HG02852 (cell line): ENCODE data around the gene SFRP4.
A peak's percentile ranks its signal among the peaks of the same experiment; 100 is the strongest.
"Not testable (repeated sequence)": the region's sequence is repeated elsewhere in the genome, so short reads cannot be mapped to it uniquely, and the experiment has no call there.

ENCODE experiments used
- ATAC-seq: cut with Tn5 transposase; IDR thresholded peaks from one replicate; pipeline ENCODE4 v1.9.1; 2021; ENCODE audit warnings: mild to moderate bottlenecking, moderate library complexity; ENCODE audit not compliant: unreplicated experiment

The SFRP4 gene

DNA sequence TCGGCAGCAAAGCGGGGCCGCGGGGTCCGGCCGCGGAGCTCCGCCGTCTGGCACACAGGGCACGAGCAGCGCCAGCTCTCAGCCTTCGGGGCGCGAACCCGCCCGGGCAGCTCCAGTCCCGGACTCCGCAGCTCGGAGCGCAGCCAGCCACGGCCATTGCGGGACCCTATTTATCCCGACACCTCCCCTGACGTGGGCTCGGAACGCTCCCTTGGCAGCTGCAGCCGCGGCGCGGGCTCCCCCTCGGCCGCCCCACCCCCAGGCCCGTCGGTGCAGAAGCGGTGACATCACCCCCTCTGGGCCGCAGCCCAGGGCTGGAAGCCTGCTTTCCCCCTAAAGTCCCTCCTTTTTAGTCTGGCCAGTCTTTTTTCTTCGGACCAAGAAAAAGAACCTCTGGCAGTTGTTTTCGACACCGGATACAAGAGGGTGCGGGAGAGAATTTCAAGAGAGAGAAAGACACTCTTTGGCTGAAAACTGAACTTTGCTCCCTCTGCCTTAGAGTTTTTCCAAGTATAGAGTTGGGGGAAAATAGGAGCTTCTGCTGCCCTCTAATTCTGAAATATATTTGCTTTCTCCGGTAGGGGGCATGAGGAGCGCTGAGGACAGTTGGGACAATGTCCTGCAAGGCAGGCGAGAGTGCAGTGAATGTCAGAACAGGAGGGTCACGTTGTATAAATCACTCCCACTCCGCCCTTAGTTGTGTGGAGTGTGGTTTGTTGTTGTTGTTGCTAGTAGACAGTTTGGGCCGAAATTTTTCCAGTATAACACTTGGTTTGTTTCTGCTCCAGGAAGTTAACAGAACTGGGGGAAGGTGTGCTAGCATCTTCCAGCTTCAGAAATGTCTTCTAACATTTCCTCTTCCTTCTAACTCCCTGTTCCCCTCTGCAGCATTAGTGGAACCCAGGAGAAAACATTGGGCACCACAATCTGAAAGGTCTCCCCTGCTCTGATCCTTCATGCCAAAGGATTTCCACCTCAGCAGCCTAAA, at the start of gene SFRP4:
SFRP4 (minus strand) TSS at position 145 of the 988 bp plus-strand sequence. CDS start 280 bp downstream, outside the sequence.
- no peak for ATAC-seq

DNA sequence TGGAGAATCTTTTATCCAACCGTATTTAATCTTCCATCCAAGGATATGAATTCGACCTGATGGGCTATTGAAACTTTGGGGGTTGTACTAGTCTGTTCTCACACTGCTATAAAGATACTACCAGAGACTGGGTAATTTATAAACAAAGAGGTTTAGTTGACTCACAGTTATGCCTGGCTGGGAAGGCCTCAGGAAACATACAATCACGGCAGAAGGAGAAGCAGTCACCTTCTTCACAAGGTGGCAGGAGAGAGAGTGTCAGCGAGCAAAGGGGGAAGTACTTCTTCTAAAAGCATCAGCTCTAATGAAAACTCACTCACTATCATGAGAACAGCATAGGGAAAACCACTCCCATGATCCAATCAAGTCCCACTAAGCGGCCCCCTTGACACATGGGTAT, 47.6 kb upstream of the SFRP4 start:
- no peak for ATAC-seq

DNA sequence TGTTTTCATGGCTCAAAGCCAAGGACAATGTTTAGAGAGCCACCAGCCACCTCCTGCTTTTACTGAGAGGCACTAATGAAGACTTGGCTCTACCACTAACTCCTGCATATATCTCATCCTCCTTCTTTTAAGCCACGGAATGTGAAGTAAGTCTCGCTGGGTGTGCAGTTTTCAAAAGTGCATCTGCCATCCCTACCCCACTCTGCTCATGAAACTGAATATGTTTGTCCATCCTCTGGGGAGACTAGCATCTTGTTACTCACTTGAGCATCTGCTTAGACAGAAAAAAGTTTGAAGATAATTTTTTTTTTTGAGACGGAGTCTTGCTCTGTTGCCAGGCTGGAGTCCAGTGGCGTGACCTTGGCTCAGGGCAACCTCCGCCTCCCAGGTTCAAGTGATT, 44.6 kb upstream of the SFRP4 start:
- ATAC-seq, result no peak

DNA sequence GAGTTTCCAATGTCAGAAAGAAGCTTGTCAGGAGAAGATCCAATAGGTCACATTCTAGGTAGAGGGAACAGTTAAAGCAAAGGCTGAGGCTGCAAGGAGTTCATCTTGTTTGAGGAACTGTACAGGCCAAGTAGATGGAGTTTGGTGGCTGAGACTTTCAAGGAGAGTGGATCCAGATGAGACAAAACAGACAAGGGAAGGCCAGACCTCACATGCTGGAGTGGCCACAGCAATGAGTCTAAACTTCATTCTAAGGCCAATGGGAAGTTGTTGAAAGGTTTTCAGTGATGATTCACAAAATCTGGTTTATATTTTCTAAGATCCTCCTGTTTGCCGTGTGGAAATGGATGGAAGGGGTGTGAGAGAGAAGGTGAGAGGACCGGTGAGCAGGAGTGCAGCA, 43.9 kb upstream of the SFRP4 start:
- ATAC-seq, result no peak

DNA sequence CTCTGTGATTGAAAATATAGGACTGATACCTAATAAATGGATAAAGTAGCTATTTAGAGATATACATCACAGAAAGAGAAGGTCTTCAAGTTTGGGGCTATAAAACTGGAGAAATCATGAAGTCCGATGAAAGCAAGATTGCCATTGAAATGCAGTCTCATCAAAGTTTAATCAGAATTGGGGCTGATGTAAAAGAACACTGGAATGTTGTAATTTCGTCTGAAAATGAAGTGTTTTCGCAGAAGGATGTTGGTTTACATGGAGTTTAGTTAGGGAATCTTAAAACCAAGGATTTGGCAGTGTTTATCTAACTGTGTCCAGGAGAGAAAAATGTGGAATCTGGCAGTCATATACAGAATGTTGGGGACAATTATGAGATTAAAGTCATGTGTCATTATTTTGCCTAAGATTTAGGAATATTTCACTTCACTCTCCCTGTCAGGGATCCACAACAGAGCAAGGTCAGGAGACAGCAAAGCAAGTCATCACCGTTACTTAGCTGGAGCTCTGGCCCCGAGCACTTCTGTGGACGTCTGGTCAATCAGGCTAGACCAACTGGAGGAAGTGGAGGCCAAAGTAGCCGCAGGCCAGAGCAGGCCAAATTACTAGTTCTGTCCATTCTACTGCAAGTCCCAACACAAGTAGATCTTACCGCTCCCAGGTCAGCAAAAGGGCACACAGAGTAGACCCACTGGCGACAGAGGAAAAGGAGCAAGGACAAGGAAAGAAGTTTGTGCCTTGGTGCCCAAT, 40.8 kb upstream of the SFRP4 start:
- ATAC-seq, result no peak

DNA sequence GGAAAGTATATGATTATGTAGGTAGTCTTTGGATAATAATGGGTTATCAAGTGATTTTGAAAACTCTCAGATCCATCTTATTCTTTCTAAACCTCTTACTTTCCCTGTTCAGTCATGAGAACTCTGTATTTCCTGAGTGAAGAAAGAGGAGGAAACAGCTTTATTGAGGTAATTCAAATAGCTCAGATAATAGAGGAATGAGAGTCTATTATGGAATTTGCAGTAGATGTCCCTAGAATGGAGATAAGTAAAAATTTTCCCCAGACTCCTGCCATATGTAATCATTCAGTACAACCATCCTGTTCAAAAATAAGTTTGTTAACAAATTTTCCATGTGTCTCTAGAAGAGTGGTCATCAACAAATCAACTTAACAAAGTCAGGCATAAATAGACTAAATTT, 40.2 kb upstream of the SFRP4 start:
- ATAC-seq, result no peak

DNA sequence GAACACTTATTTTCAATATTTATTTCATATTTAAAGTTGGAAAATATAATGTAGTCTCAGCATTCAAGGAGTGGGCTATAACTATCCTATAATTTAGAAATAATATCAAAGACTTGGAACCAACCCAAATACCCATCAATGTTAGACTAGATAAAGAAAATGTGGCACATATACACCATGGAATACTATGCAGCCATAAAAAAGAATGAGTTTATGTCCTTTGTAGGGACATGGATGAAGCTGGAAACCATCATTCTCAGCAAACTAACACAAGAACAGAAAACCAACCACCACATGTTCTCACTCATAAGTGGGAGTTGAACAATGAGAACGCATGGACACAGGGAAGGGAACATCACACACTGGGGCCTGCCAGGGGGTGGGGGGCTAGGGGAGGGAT, 37.6 kb upstream of the SFRP4 start:
- ATAC-seq, result not testable (repeated sequence)

DNA sequence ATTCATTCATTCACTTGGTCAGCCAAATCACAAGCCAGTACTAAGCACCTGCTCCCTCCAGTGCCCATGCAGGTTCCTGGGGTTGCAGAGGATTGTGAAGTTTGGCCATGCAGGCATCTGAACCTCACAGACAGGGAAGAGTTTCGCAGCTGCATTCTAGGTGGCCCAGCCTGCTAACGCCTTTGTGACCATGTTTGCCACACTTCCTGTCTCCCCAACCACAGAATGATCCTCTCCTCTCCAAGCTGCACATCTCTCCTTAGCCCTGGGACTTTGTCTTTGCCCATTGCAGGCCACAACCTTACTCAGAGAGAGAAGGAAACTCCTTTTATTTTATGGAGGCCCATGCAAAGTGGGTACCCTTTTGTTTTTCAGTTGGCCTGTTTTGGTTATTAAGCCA, 35.6 kb upstream of the SFRP4 start:
- ATAC-seq, result no peak

DNA sequence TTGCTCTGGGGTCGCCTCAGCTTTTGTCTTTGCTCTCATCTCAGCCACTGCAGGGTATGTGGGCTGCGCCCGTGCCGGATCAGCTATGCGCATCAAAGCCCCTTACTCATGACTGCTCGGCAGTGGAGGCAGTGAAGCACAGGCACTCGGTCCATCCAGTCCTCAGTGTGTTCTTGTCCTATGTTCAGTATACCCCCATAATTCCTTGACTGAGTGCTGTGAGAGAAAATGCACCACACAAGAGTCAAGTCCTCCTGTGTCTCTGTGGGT, 31.3 kb upstream of the SFRP4 start:
- ATAC-seq, result no peak

DNA sequence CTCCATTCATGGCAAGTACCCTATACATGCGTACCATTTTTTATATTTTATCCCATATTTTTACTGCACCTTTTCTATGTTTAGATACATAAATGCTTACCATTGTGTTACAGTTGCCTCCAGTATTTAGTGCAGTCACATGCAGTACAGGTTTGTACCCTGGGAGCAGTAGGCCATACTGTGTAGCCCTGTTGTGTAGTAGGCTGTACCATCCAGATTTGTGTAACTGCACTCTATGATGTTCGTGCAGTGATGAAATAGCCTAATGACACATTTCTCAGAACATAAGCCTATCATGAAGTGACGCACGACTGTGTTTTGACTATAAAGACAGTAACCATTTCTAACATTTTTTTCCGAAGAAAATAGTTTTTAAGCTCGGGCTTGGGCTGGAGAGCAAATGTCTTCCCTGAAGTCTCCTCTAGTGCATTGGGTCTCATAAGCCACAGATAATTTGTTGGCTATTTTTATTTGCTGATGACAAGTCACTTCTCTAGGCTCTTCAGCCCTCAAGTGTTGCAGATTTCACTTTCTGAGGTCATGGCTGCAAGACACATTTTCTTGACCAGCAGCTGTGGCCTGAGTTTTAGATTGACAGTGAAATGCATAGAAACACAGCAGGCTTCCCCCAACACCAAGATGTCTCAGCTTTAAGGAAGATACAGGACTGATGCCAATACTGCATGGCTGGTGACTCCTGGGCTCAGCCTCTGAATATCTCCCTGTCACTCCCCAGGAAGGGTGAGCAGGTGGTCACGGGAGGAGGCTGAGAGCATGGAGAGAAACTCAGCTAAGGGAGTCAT, 30.7 kb upstream of the SFRP4 start:
- ATAC-seq, result no peak

DNA sequence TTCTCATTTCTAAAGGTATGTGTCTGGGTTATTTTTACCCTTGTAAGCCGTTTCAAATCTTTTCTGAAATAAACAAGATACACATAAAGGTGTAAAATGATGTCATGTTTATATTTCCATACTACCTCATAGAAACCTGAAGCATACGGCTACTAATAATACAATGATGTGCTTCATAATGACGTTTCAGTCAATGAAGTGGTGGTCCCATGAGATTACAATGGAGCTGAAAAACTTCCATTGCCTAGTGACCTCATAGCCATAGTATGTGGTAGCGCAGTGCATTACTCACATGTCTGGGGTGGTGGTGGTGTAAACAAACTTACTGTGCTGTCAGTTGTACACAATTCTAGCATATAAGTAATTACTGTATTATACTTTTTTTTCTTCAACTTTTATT, 28.7 kb upstream of the SFRP4 start:
- no peak for ATAC-seq

DNA sequence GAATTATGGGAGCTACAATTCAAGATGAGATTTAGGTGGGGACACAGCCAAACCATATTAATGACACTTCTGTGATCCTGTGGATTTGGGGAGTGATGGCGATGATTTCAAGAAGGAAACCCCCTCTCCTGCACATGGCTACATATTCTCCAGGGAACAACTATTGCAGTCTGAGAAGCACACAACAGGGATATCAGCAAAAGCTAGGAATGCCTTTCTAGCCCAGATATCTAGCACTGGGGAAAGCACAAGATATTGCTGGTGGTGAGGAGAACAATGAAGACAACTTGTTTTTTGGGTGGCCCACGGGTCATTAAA, 28.1 kb upstream of the SFRP4 start:
- ATAC-seq, result no peak

DNA sequence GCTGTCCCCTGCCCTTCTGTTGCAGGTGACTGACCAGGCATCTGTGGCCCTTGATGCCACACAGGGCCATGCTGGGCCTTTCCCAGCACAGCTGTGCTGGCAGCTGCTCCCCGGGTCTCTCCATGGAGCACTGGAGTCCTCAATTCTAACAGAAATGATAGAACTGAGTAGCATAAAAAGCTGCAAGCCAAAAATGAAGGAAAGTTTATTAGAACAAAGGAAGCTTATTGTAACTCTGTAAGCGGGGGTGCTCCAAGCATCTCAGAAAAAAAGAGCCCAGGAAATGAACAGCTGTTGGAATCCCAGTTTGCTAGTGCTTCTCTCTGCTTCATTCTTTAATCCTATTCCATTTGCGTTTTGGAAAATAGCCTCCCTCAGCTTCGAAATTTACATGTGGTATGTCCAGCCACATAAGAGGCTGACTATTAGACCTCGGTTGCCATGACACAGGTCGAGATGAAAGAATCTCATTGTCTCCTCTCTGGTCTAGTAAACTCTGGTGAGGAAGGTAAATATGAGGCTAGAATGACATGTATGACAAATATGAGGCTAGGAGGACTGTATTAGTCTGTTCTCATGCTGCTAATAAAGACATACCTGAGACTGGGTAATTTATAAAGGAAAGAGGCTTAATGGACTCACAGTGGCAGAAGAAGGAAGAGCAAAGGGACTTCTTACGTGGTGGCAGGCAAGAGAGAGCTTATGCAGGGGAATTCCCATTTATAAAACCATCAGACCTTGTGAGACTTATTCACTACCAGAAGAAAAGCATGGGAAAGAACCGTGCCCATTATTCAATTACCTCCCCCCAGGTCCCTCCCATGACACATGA, 27.5 kb upstream of the SFRP4 start:
- peak; percentile 62 for ATAC-seq

DNA sequence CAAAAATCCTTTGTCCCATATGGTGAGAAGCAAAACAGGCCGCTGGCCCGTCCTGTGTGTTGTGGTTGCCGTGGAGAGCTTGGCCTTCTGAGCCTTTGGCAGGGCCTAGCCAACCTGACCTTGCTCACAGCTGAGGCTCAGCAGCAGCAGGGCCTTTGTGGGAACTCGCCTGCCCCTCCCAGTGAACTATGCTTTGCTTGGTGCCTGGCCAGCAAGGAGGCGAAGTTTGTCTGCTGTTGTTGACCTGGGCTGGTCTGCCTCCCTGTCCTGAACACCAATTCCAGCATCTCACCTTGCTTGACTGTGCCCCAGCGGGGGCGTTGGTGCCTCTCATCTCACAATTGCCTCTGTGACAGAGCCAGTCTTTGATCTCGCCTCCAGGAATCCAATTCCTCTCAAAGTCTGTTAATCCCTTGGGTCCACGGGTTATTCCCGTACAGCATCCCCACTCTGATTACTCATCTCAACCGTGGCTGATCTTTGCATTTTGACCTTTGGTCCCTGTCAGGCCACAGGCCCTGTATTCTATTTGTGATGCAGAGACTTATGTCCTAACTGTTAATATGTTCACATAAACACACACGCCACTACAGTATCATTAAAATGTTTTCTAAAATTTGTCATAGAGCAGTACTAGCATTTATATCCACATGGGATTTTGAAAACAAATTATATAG, 26.5 kb upstream of the SFRP4 start:
- ATAC-seq, result no peak

DNA sequence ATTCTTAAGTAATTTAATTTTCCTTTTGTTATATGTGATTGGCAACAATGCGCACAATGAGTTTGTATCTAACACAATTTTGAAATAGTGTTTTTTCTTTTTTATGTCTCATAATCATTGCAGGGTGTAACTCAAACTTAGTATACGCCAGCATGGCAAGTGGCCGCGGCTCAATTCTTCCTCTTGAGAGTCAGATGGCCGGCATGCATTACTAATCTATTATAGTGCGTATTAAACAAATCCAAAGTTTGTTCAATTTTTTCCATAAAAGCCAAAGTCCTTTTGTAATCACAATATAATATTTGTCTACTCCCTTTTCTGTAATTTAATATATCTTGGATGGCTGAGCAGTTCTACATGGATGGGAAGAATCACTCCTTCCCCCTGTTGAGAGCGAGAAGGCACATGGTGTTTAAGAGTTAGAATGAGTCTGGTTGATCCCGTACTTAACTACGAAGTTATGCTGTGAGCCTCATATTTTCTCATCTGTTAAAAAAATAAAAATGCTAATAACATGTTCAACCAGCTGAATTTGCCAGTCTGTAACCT, 16.5 kb upstream of the SFRP4 start:
- ATAC-seq, result no peak

DNA sequence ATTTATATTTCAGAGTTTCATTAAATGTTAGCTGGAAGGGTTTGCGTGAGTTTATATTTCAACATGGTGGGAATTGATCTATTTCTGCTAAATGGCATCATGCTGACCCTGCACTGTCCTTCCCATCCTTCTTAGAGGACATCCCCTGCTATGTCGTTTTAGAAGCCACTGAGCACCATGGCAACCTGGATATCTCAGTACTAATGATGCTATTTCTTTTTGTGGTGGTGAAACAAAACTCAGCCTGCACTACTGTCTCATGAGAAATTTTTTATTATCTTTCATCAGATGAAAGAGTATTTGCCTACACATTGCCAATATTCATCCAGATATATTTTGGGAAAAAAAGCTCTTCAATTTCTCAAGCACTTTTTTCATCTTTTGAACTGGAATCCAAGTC, 15.9 kb upstream of the SFRP4 start:
- no peak for ATAC-seq

DNA sequence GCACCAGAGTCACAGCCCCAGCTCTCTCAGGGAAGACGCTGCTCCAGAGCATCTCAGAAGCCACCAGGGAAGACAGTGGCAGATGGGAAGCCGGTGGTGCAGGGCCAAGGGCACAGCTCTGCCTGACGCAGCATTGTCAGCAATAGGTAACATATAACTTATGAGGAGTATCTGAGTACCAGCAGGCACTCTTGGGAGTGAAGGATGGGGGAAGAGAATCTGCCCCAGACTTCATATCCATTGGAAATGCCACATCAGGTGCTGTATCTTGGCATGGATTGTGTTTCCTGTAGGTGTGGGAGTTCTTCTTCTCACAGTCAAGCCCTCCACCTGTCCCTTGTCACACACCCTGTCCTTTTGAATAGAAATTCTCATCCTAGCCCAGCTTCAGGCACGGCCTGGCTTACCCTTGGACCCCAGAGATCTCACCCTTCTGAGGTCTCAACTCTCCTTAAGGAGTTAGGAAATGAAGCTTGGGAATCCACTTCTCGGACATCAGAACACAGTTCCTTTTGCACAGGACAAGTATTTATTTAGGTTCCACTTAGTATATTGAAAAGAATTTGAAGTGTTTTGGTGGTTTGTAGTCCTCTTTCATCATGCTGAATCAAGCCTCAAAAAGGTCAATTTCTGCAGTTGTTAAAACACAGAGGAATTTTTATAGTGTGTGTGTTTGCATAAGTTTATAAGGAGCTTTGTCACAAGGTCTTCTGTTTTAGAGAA, 13.8 kb upstream of the SFRP4 start:
- no peak for ATAC-seq

DNA sequence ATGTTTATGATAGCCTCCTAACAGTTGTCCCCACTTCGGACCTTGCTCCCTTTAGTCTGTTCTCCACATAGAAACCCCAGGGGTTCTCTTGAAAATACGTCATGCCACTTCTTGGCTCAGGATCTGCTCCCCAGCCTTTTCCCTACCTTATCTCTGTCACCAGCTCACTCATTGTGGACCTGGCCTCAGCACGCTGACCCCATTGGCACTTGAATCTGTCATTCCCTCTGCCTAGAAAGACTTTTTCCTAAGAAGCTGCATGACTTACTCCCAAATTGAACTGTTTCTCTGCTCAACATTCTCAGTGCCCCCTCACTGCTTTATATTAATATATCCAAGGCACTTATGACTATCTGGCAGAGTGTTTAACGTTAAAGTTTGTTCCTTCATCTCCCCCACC, 12.3 kb upstream of the SFRP4 start:
- ATAC-seq, result no peak

DNA sequence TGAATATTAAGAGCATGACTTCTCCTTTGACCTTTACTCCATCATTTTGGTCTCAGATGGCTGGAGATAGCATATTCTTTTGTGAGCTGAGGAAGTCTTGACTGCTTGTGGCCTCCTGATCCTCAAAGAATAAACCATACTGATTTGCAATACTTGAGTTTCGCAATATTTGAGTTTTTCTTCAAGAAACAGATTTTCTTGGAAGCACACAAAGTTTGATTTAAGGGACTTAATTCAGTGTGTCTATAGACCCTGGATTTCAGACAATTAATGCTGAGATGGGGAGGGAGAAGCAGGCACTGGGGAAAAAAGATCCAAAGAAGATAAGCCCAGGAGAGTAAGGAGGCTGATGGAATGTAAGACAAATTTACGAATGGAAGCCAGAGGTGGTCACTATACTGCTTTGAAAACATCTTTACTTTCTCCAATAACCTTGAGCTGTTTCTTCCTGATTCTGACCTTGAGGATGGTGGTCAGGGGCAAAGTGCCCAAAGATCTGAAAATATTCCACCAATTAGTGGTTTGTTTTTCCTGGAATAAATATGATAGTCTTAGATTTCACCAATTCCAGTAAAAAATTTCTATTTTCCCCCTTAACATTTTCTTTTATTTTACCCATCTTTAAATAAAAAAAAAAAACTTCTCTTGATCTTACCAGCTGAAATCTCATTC, 11.3 kb upstream of the SFRP4 start:
- ATAC-seq, result no peak
